NCI-H2227 treated with DMSO at 0.1 percent for 48 hours (cell line): Measurements from ENCODE around the gene CRTC1.

Experiments
- DNase-seq: peaks from one replicate; lab custom pipeline; 2025; lab: John Stamatoyannopoulos, UW

The CRTC1 gene

GRCh38 chr19:18749362-18750231 lies 66.1 kb downstream of the CRTC1 start:
- no peak for DNase-seq

DNA sequence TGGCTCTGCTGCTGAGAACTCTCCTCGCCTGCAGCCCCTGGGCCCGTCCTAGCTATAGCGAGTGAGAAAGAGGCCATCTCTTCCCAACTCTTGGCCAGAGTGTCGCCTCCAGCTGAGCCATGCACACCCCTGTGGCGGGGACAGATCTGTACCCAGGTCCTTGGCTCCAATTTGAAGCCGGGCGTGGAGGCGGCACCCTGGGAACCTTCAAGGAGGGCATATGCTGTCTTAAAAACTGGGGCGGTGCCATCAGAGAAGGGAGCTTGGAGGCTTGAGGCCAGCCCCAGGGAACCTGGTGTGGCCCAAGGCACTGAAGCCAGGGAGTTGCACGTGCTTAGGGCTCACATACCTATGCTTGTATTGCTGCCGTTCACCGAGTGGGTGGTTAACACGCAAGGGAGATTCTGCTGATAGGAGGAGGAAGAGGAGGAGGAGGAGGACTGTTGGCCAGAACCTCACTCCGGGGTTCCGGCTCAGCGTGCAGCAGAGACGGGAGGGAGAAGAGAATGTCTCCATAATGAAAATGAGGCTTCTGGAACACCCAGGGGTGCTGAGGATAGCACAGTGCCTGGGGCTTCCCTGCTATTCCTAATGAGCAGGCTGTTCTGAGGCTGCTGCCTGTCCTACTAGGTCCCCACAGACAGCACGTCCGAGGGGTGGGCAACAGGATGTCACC lies 67.0 kb downstream of the CRTC1 start:
- no peak for DNase-seq

DNA sequence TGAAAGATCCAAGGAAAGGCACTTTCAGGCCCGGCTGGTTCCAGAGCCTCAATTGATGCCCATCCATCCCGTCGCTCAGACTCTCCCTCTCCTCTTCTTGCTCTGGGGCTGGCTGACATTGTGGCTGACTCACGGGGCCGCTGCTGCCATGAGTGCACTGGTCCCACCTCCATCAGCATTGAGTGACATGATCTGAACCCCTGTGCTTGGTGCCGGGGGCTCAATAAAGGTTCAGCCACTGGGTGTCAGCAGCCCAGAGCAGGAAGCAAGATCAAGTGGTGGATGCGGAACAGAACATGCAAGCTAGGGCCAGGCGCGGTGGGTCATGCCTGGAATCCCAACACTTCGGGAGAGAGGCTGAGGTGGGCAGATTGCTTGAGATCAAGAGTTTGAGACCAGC lies 68.1 kb downstream of the CRTC1 start:
- no peak for DNase-seq

DNA sequence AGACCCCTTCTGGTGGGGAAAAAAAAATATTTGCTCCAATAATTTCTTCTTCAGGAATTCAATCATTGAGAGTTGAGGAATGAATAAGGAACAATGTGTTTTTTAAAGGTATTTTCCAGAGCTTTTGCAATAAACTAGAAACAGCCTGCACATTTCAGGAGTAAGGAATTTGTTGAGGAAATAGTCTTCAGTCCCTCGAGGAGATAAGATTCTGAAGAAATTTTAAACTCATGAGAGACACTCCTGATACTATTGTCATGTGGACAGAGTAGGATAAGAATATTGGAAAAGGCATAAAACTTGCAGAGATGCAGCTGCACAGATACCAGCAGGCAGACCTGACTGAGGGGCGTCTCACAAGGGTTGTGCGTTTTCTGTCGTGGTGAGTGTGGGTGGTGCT lies 71.0 kb downstream of the CRTC1 start:
- no peak for DNase-seq

- DNase-seq = no peak
These were observed 73.4 kb downstream of the CRTC1 start for GRCh38 chr19:18756896-18757295.

DNA sequence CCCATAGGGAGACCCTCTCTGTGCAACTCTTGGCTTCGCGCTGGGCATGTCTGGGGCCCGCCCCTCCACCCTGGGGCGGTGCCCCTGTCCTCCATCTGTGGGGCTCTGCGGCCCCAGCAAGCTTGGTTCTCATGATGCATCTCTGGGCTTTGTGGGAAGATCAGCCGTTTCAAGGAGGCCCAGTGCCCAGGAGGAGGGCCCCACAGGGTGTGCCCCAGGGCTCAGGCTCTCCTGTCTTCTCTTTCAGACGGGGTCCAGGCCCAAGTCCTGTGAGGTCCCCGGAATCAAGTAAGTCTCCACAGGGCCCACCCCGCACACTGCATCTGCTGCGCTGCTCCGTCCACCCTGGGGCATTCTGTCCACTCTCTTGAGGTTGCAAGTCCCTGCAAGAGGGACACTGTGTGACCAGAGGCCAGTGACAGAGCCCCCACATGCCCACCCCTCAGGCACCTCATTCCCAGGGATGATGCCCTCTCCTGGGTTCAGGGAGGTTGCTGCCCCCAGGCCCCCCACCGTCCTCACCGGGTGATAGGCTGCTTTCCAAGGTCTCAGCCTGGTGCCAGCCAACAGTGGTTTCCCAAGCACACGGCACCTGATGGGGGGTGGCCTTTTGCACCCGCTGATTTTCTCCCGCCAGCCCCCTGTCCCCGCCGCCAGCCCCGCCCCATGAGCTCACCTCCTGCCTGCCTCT lies 76.0 kb downstream of the CRTC1 start:
- no peak for DNase-seq

- DNase-seq = no peak
These were observed 76.5 kb downstream of the CRTC1 start for GRCh38 chr19:18759995-18760426.

GRCh38 chr19:18760440-18761383 lies 77.2 kb downstream of the CRTC1 start:
- no peak for DNase-seq

DNA sequence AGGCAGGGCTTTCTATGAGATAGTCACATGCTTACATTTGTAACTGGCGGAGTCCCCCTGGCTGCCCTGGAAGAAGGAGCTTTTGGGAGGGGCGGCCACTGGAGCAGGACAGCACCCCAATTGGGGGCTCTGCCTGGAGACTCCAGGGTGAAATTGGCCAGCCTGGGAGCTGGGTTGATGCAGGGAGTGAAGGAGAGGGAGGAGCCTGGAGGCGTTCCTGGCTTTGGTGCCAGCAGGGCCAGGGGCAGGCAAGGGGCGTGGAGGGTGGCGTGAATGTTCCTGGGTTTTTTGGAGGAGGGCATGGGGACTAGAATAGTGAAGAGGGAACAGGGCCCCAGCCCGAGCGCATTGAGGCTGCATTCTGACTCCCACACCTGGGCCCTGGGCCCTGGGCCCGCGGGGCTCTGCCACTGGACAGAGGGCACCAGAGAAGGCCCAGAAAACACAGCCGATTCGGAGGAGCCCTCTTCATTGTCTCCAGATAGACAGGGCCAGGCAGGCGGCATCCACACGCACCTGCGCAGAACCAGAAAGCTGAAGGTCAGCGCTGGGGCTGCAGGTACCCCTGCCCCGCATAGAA lies 78.1 kb downstream of the CRTC1 start:
- DNase-seq = no peak

DNA sequence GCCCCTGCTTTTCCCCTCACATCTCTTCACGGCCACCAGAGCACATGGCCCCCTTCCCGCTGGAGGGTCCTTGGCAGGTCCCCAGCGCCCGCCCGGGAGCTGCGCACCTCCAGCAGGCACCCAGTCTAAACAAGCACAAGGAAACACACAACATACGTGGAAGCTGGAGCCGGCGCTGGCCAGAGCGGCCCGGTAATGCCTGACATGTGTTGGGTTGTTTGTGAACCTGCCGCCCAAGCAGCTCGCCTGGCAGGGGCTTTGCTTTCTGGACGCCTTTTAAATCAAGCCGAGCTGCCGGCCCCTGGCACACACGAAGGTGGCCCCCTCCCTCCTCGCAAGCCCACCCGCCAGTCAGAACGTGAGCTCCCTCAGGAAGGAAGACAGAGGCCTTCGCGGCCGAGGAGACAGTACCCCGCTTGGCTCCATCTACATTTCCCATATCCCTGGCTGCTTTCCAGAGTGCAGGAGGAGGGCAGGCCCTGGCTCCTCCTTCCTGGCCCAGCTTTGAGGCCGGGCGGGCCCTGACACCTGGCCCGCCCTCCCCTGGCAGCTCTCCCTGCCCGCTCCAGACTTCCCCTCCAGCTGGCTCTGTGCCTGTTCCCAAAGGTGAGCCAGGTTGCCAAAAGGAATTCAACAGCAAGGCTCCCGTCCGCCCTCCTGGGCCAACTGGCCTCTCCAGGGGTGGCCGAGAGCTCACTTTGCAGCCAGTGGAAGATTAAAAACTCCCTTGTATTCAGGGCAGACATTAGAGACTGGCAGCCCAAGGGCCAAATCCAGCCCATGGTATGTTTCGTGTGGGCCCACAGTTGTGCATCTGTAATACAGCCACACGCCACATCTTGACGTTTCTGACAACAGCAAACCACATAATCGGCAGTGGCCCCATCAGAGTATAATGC lies 78.9 kb downstream of the CRTC1 start:
- no peak for DNase-seq

- no peak for DNase-seq
These were observed 80.5 kb downstream of the CRTC1 start for GRCh38 chr19:18763674-18764590.

DNA sequence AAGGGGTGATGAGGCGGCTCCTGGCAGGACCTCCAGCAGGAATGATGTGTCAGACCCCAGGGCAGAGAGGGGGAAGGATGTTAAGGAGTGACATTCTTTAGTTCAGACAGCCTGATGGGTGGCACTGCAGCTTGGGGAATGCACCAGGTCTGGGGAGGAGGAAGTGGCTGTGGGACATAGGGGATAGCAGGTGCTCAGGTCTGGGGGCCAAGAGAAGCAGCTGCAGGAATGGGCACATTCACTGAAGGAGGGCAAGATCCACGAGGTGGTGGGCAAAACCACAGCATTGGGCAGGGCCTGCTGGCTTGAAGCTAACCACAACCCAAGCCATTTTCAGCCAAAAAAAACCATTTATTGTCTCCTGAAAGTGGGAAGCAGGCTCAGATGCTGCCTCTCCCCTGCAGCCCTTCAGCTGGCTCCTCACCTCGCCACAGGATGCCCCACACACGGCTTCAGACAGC lies 81.1 kb downstream of the CRTC1 start:
- no peak for DNase-seq

- DNase-seq = no peak
These were observed 81.7 kb downstream of the CRTC1 start for GRCh38 chr19:18765224-18765623.

DNA sequence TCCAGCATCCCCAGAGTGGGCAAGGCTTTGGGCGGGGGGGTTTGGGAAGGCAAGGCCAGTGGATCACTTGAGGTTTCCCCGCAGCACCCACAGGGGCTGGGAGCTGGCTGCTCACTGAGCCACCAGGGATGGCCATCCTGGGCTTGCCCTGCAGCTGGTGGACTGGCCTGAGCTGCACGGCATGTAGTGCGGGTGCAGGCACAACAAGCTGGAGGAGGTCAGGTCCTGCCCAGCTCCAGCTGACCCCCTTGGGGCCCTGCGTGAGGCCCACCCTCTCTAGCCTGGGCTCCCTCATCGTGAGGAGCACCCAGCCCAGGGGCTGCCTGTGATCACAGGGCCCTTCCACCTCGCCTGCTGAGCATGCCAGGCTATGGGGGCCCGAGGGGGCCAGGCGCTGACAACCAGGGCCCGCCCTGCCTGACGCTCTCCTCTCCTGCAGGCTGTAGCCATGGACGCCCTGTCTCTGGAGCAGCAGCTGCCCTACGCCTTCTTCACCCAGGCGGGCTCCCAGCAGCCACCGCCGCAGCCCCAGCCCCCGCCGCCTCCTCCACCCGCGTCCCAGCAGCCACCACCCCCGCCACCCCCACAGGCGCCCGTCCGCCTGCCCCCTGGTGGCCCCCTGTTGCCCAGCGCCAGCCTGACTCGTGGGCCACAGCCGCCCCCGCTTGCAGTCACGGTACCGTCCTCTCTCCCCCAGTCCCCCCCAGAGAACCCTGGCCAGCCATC lies 84.7 kb downstream of the CRTC1 start:
- DNase-seq = no peak

- no peak for DNase-seq
These were observed 85.8 kb downstream of the CRTC1 start for GRCh38 chr19:18768997-18769891.

DNA sequence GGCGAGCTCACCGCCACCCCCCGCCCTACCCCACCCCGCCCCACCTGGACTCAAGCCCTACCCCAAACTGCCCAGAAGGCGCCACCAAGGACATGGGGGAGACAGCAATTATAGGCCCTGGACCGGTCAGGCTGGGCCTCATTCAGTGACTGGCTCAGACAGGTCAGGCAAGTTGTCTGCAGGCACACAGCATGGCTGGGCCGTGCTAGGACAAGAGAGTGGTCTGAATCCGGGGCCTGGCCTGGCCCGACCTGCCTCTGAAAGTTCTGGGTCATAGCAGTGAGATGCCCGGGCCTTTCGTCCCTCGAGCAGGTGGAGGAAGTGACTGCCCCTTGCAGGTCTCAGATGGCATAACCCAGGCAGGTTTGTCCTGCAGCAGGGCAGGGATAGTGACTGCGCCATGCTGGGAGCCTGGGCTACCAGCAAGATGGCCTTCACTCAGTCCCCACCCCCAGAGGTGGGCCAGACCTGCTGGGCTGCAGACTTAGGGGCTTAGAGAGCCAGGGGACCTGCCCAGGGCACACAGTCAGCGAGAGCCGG lies 86.6 kb downstream of the CRTC1 start:
- DNase-seq = no peak
